Measurements from ENCODE around the gene CCNG2. TPM values are rescaled to one million over a fixed set of nuclear protein-coding genes. Genes with fewer than 3 reads are reported as not detected.
"Not testable (repeated sequence)": the region's sequence is repeated elsewhere in the genome, so short reads cannot be mapped to it uniquely, and the experiment has no call there.

The CCNG2 gene
- total and polyA plus RNA-seq, 10 of the 15 experiments (the other 5 are each of a cell fraction or from before 2014, with no cell fraction given), result 1.9 to 70.6 (median 5.9) TPM

DNA sequence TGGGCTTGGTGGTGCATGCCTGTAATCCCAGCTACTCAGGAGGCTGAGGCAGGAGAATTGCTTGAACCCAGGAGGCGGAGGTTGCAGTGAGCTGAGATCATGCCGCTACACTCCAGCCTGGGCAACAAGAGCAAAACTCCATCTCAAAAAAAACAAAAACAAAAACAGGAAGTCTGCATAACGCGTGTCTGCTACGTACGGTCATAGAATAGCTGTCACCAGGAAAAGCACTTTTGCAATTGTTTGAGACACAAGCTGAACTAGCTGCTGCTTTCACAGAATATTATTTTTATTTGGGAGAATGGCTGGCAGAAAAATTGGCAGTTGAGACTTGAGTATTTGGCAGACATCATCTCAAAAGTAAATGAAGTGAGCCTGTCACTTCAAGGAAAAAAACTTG is 19.6 kb upstream of the CCNG2 start:
- H3K9me3 ChIP-seq (replicated peaks; ENCODE audit: control insufficient read depth, insufficient read depth, low read length); intact Hi-C loops (cut with micrococcal nuclease; ENCODE audit: unreplicated experiment); ATAC-seq; H3K4me1 ChIP-seq (ENCODE audit: control insufficient read depth, insufficient read depth, low read length); H3K27ac ChIP-seq (ENCODE audit: control insufficient read depth, insufficient read depth); H3K36me3 ChIP-seq (ENCODE audit: control insufficient read depth in 2 of 2, insufficient read depth in 2 of 2, low read length in 1 of 2); BruUV-seq (replicated peaks); H4K20me1 ChIP-seq (ENCODE audit: control insufficient read depth, insufficient read depth); DNase-seq (ENCODE audit: low read depth, low spot score); POLR2A ChIA-PET; H3K27me3 ChIP-seq (replicated peaks in 1 of 2; ENCODE audit: control insufficient read depth in 2 of 2, insufficient read depth in 2 of 2, low read length in 1 of 2); RAD21 ChIA-PET (ENCODE audit: unreplicated experiment); H3K79me2 ChIP-seq (ENCODE audit: control insufficient read depth, insufficient read depth, low read length); H3K9ac ChIP-seq (ENCODE audit: control insufficient read depth, insufficient read depth, low read length); FAIRE-seq; H3K4me2 ChIP-seq (ENCODE audit: control insufficient read depth, insufficient read depth); in situ Hi-C loops (cut with MboI); H3K4me3 ChIP-seq: not testable (repeated sequence)
- H2AFZ ChIP-seq (ENCODE audit: control insufficient read depth, low read depth, low read length), result peak overlapping the region; percentile 50
- 19% methylated on average over 6 of the region's 6 CpGs for WGBS (ENCODE audit: insufficient coverage, insufficient replicate concordance, low lambda C conversion rate, missing lambda C conversion rate)
- peak; percentile 55; the same call in 1 of the 2 replicates for TF ChIP-seq SPI1 (IDR thresholded peaks at IDR 0.05; ENCODE audit: borderline replicate concordance, insufficient read depth, low read depth, low read length)
- ChIA-PET CTCF (interaction anchor here (0.7 to 1.2 kb wide), 3 partner anchors 40 to 67 kb away, joined by 3 to 4 read pairs (median 3); no protein-coding TSS in a partner anchor), SMC1A (ENCODE audit: uncharacterized antibody, unreplicated experiment) (interaction anchor here (0.6 to 1.8 kb wide), 5 partner anchors 20 to 65 kb away, joined by 3 to 4 read pairs (median 3); no protein-coding TSS in a partner anchor)

DNA sequence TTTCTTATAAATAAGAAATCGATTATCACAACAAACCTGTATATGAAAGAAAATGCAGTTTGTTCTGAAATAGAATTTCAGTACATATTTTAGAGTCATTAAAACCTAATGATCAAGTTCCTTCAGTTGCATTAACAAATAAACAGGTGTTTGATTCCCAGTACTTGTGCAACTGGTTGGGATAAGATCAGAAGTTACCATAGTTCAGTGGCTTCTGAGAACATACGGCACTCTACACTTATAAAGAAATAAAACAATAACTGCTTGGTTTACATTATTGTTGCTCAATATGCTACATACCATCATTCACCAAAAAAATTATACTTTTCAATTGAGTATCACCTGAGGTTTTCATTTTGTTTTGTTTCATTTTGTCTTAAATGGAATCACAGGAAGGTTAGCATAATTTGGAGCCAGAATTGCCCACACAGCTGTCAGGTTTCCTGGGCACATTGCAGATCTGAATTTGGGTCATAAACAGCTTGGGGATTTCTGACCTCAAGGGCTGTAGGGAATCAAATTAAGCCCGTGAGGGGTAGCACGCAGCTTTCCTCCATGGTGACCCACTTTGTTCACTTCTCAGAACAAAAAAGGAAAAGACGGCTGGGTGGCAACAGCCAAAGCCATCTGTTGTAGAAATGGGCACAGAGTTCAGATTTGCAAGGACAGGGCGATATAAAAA is 14.9 kb upstream of the CCNG2 start:
- RAD21 ChIA-PET (ENCODE audit: unreplicated experiment), result interaction anchor here (1.1 kb wide), 2 partner anchors 46 to 61 kb away, joined by 3 to 4 read pairs; no protein-coding TSS in a partner anchor
- Histone ChIP-seq H2AFZ (ENCODE audit: control insufficient read depth, low read depth, low read length) (no peak overlapping the region), H4K20me1 (ENCODE audit: control insufficient read depth, insufficient read depth) (no peaks in the 10 kb centered on the region), H3K79me2 (ENCODE audit: control insufficient read depth, insufficient read depth, low read length) (no peaks in the 10 kb centered on the region), H3K4me2 (ENCODE audit: control insufficient read depth, insufficient read depth) (no peak overlapping the region), H3K27ac (ENCODE audit: control insufficient read depth, insufficient read depth) (no peak overlapping the region), H3K4me3 (no peak overlapping the region), H3K9me3 (replicated peaks; ENCODE audit: control insufficient read depth, insufficient read depth, low read length) (no peaks in the 10 kb centered on the region), H3K9ac (ENCODE audit: control insufficient read depth, insufficient read depth, low read length) (no peak overlapping the region), H3K27me3 (replicated peaks in 1 of 2; ENCODE audit: control insufficient read depth in 2 of 2, insufficient read depth in 2 of 2, low read length in 1 of 2) (no peaks in the 10 kb centered on the region), H3K4me1 (ENCODE audit: control insufficient read depth, insufficient read depth, low read length) (no peaks in the 10 kb centered on the region), H3K36me3 (ENCODE audit: control insufficient read depth in 2 of 2, insufficient read depth in 2 of 2, low read length in 1 of 2) (no peaks in the 10 kb centered on the region)
- no TSS peak for BruUV-seq (replicated peaks)
- CTCF ChIA-PET, result interaction anchor here (1.0 to 4.1 kb wide), 3 partner anchors 12 to 62 kb away, joined by 3 to 22 read pairs (median 7); no protein-coding TSS in a partner anchor
- WGBS (ENCODE audit: insufficient coverage, insufficient replicate concordance, low lambda C conversion rate, missing lambda C conversion rate), result 56% methylated on average over 6 of the region's 6 CpGs
- DNase-seq (ENCODE audit: low read depth, low spot score), result no peak
- FAIRE-seq, result no peak
- in situ Hi-C loops (cut with MboI), result no loop called here
- POLR2A ChIA-PET, result interaction anchor here (0.7 kb wide), 1 partner anchor 23 kb away, joined by 3 read pairs; no protein-coding TSS in a partner anchor
- intact Hi-C loops (cut with micrococcal nuclease; ENCODE audit: unreplicated experiment), result no loop called here
- no peak for ATAC-seq
- SMC1A ChIA-PET (ENCODE audit: uncharacterized antibody, unreplicated experiment), result interaction anchor here (0.5 to 2.5 kb wide), 5 partner anchors 13 to 377 kb away, joined by 3 to 16 read pairs (median 4); no protein-coding TSS in a partner anchor
- TF ChIP-seq NFYA (IDR thresholded peaks at IDR 0.05; ENCODE audit: borderline replicate concordance, low read depth, low read length), result no peak
- TF ChIP-seq MYB (IDR thresholded peaks at IDR 0.05; ENCODE audit: borderline replicate concordance, low read depth, low read length), result no peak
- TF ChIP-seq KAT2A (conservative IDR thresholded peaks at IDR 0.05; ENCODE audit: control insufficient read depth, low read depth, low read length), result no peak
- no peak for TF ChIP-seq SMAD5 (IDR thresholded peaks at IDR 0.05; ENCODE audit: low read depth)
- TF ChIP-seq RELA (IDR thresholded peaks at IDR 0.05; ENCODE audit: borderline replicate concordance, partially characterized antibody), result no peak
- TF ChIP-seq NFXL1 (IDR thresholded peaks at IDR 0.05; ENCODE audit: borderline replicate concordance), result no peak
- TF ChIP-seq, protein P1, sequence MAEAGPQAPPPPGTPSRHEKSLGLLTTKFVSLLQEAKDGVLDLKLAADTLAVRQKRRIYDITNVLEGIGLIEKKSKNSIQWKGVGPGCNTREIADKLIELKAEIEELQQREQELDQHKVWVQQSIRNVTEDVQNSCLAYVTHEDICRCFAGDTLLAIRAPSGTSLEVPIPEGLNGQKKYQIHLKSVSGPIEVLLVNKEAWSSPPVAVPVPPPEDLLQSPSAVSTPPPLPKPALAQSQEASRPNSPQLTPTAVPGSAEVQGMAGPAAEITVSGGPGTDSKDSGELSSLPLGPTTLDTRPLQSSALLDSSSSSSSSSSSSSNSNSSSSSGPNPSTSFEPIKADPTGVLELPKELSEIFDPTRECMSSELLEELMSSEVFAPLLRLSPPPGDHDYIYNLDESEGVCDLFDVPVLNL (IDR thresholded peaks at IDR 0.05; ENCODE audit: low read depth, low read length), result no peak
- TF ChIP-seq CREM (IDR thresholded peaks at IDR 0.05; ENCODE audit: low read depth), result no peak
- no peak for TF ChIP-seq EED (IDR thresholded peaks at IDR 0.05; ENCODE audit: low read depth)
- TF ChIP-seq NFYB (IDR thresholded peaks at IDR 0.05; ENCODE audit: insufficient read depth, low read depth, low read length), result no peak
- TF ChIP-seq, protein P2, sequence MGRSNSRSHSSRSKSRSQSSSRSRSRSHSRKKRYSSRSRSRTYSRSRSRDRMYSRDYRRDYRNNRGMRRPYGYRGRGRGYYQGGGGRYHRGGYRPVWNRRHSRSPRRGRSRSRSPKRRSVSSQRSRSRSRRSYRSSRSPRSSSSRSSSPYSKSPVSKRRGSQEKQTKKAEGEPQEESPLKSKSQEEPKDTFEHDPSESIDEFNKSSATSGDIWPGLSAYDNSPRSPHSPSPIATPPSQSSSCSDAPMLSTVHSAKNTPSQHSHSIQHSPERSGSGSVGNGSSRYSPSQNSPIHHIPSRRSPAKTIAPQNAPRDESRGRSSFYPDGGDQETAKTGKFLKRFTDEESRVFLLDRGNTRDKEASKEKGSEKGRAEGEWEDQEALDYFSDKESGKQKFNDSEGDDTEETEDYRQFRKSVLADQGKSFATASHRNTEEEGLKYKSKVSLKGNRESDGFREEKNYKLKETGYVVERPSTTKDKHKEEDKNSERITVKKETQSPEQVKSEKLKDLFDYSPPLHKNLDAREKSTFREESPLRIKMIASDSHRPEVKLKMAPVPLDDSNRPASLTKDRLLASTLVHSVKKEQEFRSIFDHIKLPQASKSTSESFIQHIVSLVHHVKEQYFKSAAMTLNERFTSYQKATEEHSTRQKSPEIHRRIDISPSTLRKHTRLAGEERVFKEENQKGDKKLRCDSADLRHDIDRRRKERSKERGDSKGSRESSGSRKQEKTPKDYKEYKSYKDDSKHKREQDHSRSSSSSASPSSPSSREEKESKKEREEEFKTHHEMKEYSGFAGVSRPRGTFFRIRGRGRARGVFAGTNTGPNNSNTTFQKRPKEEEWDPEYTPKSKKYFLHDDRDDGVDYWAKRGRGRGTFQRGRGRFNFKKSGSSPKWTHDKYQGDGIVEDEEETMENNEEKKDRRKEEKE (IDR thresholded peaks at IDR 0.05), result no peak
- no peak for TF ChIP-seq MTA3 (IDR thresholded peaks at IDR 0.05; ENCODE audit: borderline replicate concordance, low read length)

Data from GM12878 (cell line).